ENCODE measurements around the gene GBA3. TPM values are rescaled to one million over a fixed set of nuclear protein-coding genes. Genes with fewer than 3 reads are reported as not detected.

Gene GBA3
- total and polyA plus RNA-seq, 2 of the 8 experiments (the other 6 are each of a cell fraction or from before 2014, with no cell fraction given): not detected

DNA sequence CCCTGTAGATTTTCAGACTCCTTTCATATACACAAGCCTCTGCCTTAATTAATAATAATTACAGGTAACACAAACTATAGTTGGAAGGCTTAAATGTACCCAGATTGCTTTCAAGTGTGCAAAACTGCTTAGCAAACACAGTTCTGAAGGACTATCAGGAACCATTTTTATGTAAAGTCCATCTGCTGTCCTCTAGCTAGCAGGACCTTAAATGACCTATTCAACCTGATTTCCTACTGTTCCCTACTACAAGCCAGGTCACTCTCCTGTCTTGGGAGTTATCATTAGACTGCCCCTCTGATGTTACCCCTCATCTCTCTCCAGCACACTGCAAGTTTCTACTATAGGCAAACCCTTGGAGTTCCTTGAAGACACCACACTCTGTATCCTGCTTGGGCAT is 157.3 kb downstream of the GBA3 start:
- Histone ChIP-seq H4K20me1 (replicated peaks in 1 of 2; ENCODE audit: control insufficient read depth in 1 of 2, insufficient read depth in 2 of 2, low read length in 2 of 2) (no peaks in the 10 kb centered on the region), H2BK15ac (ENCODE audit: low read length) (no peak overlapping the region), H3K27ac (ENCODE audit: low read depth, low read length) (no peak overlapping the region), H3K36me3 (ENCODE audit: control insufficient read depth in 2 of 4, insufficient read depth in 4 of 4, low read length in 3 of 4) (no peaks in the 10 kb centered on the region), H3K18ac (ENCODE audit: extremely low read depth, low read length) (no peak overlapping the region), H3K23ac (ENCODE audit: insufficient read length) (no peak overlapping the region), H3K56ac (replicated peaks; ENCODE audit: insufficient read length, low read depth, low read length) (no peak overlapping the region), H3K79me2 (ENCODE audit: control insufficient read depth in 1 of 2, insufficient read depth in 2 of 2, low read length in 2 of 2) (no peaks in the 10 kb centered on the region), H3K27me3 (replicated peaks in 1 of 4; ENCODE audit: control insufficient read depth in 3 of 4, extremely low read depth in 1 of 4, insufficient read depth in 3 of 4, low read length in 3 of 4) (no peaks in the 10 kb centered on the region), H2BK120ac (replicated peaks; ENCODE audit: low read depth, low read length) (no peak overlapping the region), H2AK5ac (ENCODE audit: low read depth, low read length) (no peak overlapping the region), H2BK20ac (ENCODE audit: low read length) (no peak overlapping the region), H3K4me1 (replicated peaks in 1 of 4; ENCODE audit: control insufficient read depth in 3 of 4, insufficient read depth in 4 of 4, low read length in 3 of 4) (no peaks in the 10 kb centered on the region), H3K9ac (replicated peaks in 1 of 4; ENCODE audit: extremely low read depth in 1 of 4, low read depth in 3 of 4, low read length in 3 of 4) (no peak overlapping the region), H3K79me1 (ENCODE audit: low read depth, low read length) (no peaks in the 10 kb centered on the region), H3K4me3 (ENCODE audit: extremely low read depth in 1 of 4, insufficient read depth in 2 of 4, low read depth in 3 of 4, low read length in 4 of 4) (no peak overlapping the region), H3K4me2 (ENCODE audit: insufficient read depth in 1 of 2, low read depth in 2 of 2, low read length in 2 of 2) (no peak overlapping the region), H4K91ac (replicated peaks; ENCODE audit: insufficient read length, low read length) (no peak overlapping the region), H2BK12ac (ENCODE audit: low read depth, low read length) (no peak overlapping the region), H3K23me2 (ENCODE audit: low read depth, low read length) (no peaks in the 10 kb centered on the region), H4K8ac (ENCODE audit: extremely low read depth, insufficient read depth, low read length) (no peak overlapping the region), H4K5ac (ENCODE audit: insufficient read length, low read depth, low read length) (no peak overlapping the region), H2AFZ (ENCODE audit: low read length) (no peak overlapping the region), H3K14ac (ENCODE audit: insufficient read length) (no peak overlapping the region), H2BK5ac (ENCODE audit: low read depth, low read length) (no peak overlapping the region), H3K4ac (replicated peaks; ENCODE audit: insufficient read length, low read depth, low read length) (no peak overlapping the region), H3K9me3 (ENCODE audit: insufficient read depth in 2 of 2, low read depth in 1 of 2, low read length in 1 of 2) (no peaks in the 10 kb centered on the region)
- CTCF ChIA-PET (ENCODE audit: partially characterized antibody): interaction anchor here (0.7 to 2.3 kb wide), 6 partner anchors 11 to 120 kb away, joined by 3 to 9 read pairs (median 4); no protein-coding TSS in a partner anchor
- POLR2A ChIA-PET (ENCODE audit: partially characterized antibody): no interaction called here
- DNase-seq (ENCODE audit: low read depth in 1 of 2, low spot score in 2 of 2) (no peak), FAIRE-seq (no peak)
- TF ChIP-seq BCL11A (IDR thresholded peaks at IDR 0.05; ENCODE audit: low read depth in 2 of 2, low read length in 2 of 2): no peak
- no peak for TF ChIP-seq FOSL1 (IDR thresholded peaks at IDR 0.05; ENCODE audit: insufficient read depth, low read depth, low read length)
- TF ChIP-seq ZNF274 (IDR thresholded peaks at IDR 0.05; ENCODE audit: borderline replicate concordance, extremely low read depth, low read length): no peak
- no peak for TF ChIP-seq JUND (IDR thresholded peaks at IDR 0.05; ENCODE audit: low read length)
- no peak for TF ChIP-seq RNF2 (IDR thresholded peaks at IDR 0.05; ENCODE audit: borderline replicate concordance, low read depth, low read length, missing control alignments, poor library complexity, severe bottlenecking)
